Kidney (tissue), 14 donors: ENCODE results near the gene ARHGAP42. TPM values are rescaled to one million over a fixed set of nuclear protein-coding genes. Genes with fewer than 3 reads are reported as not detected.
"Not testable (repeated sequence)": the region's sequence is repeated elsewhere in the genome, so short reads cannot be mapped to it uniquely, and the experiment has no call there.

Experiments used
- DNase-seq, 5 donors: peaks; one replicate each; pipeline ENCODE4 v3.0.0-alpha.2; 2013 to 2020
- FAIRE-seq: peaks from 2 replicates; lab custom pipeline; 2012; peaks lifted over from hg19 to GRCh38; lab: Jason Lieb, UNC
- H3K27ac ChIP-seq, 2 donors: one replicate each; pipeline ENCODE4 v1.7.0; 2013; ENCODE audit warnings: low read depth in 2 of 2, low read length in 2 of 2, inconsistent platforms in 1 of 2
- H3K27me3 ChIP-seq: one replicate; pipeline ENCODE4 v1.7.1; 2013; ENCODE audit warnings: low read length, inconsistent platforms; ENCODE audit not compliant: control insufficient read depth, insufficient read depth
- H3K36me3 ChIP-seq, 3 donors: one replicate each; pipeline versions ENCODE4 v1.7.0 to v1.7.1; 2013; ENCODE audit warnings: low read length in 3 of 3, control low read depth in 1 of 3, inconsistent platforms in 1 of 3; ENCODE audit not compliant: insufficient read depth in 3 of 3, control insufficient read depth in 2 of 3
- H3K4me1 ChIP-seq, 3 donors: one replicate each; pipeline versions ENCODE4 v1.7.0 to v1.7.1; 2013; ENCODE audit warnings: low read length in 3 of 3, inconsistent platforms in 1 of 3, low read depth in 1 of 3; ENCODE audit not compliant: control insufficient read depth in 2 of 3, insufficient read depth in 2 of 3
- H3K4me3 ChIP-seq, 3 donors: one replicate each; pipeline versions ENCODE4 v1.7.0 to v1.8.1; 2013; ENCODE audit warnings: low read length in 3 of 3, control low read depth in 1 of 3, inconsistent platforms in 1 of 3
- H3K9ac ChIP-seq, 3 donors: one replicate each; pipeline versions ENCODE4 v1.7.0 to v1.7.1; 2013; ENCODE audit warnings: low read length in 3 of 3, control low read depth in 1 of 3, inconsistent platforms in 1 of 3
- H3K9me3 ChIP-seq, 3 donors: one replicate each; pipeline versions ENCODE4 v1.7.0 to v1.7.1; 2013; ENCODE audit warnings: low read length in 3 of 3, control low read depth in 1 of 3, inconsistent platforms in 1 of 3; ENCODE audit not compliant: control insufficient read depth in 2 of 3, insufficient read depth in 1 of 3
- CTCF ChIP-seq: IDR thresholded peaks from 3 replicates; pipeline ENCODE4 v1.5.1; 2012; ENCODE audit warnings: mild to moderate bottlenecking, moderate library complexity, borderline replicate concordance; ENCODE audit not compliant: insufficient read depth; ENCODE audit errors: extremely low read depth
- intact Hi-C: fragments of 100-400 bp; cut with DNase I; formaldehyde crosslinking; loops from one replicate; pipeline ENCODE4 v1.11.1; 2022
- polyA plus RNA-seq: library from polyadenylated mRNA; stranded (reverse); fragments of 350-450 nt; fragmentation: Illumina TruSeq; extraction: RNeasy Lipid Tissue Mini Kit (QIAGEN cat#74804); gene quantifications from one replicate; pipeline ENCODE4 v1.2.3, GENCODE V29; 2014; ENCODE audit warnings: low read depth, low replicate concordance; ENCODE audit not compliant: insufficient read depth
- total RNA-seq: library from RNA; stranded (reverse); fragmentation: NEBNext Ultra II Directional; extraction: Animal tissue kit (Norgen Biotek cat#: 25700); gene quantifications from one replicate; pipeline ENCODE4 v1.2.1, GENCODE V29; 2021
- donor health status: control.
- donor health status: control.
- donor health status: control.
- donor health status: control.
- donor health status: control.
- donor health status: DM: yes; HTN: yes; CAD: no.
- donor health status: Normal renal cell carcinoma (clear cell type).

Gene ARHGAP42
- total and polyA plus RNA-seq, 2 donors from 2014 or later = 4.2 to 18.9 TPM

DNA sequence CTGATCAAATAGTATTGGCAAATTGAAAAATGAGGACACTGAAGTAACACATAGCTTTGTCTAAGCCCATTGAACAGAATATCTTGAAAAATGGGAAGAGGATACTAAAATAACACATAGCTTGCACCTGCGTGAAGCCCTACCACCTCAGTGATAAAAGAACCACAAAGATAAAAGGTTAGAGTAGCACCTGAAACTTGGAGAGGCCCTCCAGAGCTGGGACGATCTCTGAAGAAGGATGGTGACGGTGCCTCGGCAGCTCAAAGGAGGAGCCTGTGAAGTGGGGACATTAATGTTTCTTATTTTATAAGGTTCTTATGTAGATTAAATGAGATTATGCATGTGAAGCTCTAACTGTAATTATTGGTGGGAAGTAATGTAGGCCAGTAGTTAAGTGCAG, 23.1 kb upstream of the ARHGAP42 start:
- no peak for DNase-seq
- H3K4me3 ChIP-seq = no peak overlapping the region
- no peaks in the 10 kb centered on the region for H3K4me1 ChIP-seq
- H3K27me3 ChIP-seq = no peaks in the 10 kb centered on the region
- no peak overlapping the region for H3K9ac ChIP-seq
- TF ChIP-seq CTCF = no peak
- no peaks in the 10 kb centered on the region for H3K36me3 ChIP-seq
- H3K27ac ChIP-seq = no peak overlapping the region
- no peak for FAIRE-seq
- H3K9me3 ChIP-seq = no peaks in the 10 kb centered on the region
- intact Hi-C loops = no loop called here

DNA sequence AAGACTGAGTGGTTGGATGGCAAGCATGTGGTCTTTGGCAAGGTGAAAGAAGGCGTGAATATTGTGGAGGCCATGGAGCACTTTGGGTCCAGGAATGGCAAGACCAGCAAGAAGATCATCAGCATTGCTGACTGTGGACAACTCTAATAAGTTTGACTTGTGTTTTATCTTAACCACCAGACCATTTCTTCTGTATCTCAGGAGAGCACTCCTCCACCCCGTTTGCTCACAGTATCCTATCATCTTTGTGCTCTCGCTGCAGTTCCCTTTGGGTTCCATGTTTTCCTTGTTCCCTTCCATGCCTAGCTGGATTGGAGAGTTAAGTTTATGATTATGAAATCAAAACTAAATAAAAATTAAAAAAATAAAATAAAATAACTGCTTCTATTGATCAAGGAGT, 20.3 kb upstream of the ARHGAP42 start:
- DNase-seq, H3K27me3 ChIP-seq, H3K9ac ChIP-seq, FAIRE-seq, H3K9me3 ChIP-seq, intact Hi-C loops, H3K27ac ChIP-seq, H3K36me3 ChIP-seq, H3K4me1 ChIP-seq, H3K4me3 ChIP-seq: not testable (repeated sequence)

DNA sequence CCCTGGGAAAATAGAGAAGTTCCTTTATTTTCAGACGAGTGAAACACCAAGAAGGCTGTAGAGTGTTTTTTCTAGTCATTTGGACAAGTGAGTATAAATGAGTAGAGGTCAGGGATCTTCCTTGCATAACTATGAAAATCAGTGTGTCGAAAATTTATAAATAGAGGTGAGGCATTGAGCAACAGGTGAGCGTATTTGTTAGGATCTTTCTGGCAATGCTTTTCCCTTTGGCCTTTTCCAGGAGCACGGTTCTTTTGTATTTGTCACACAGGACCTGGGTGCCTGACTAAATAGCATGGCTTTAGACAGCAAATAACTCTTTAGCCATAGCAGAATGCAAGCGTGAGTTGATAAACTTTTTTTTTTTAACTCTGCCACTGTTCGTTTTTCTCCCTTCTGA, 19.6 kb upstream of the ARHGAP42 start:
- Histone ChIP-seq H3K9me3 (no peaks in the 10 kb centered on the region), H3K4me1 (peaks cover 0 to under 1% (median 0%) of the 10 kb centered on the region in 3 donors), H3K27ac (no peak overlapping the region), H3K9ac (no peak overlapping the region), H3K36me3 (no peaks in the 10 kb centered on the region), H3K4me3 (no peak overlapping the region), H3K27me3 (no peaks in the 10 kb centered on the region)
- intact Hi-C loops = no loop called here
- FAIRE-seq (no peak), DNase-seq (no peak)
- no peak for TF ChIP-seq CTCF

- no peaks in the 10 kb centered on the region for H3K27me3 ChIP-seq
- no peak overlapping the region for H3K9ac ChIP-seq
- no peak overlapping the region for H3K27ac ChIP-seq
- H3K4me1 ChIP-seq = peaks cover 0 to 8% (median 0%) of the 10 kb centered on the region in 3 donors
- H3K9me3 ChIP-seq = no peaks in the 10 kb centered on the region
- TF ChIP-seq CTCF = no peak
- DNase-seq (no peak), FAIRE-seq (no peak)
- no peaks in the 10 kb centered on the region for H3K36me3 ChIP-seq
- H3K4me3 ChIP-seq = no peak overlapping the region
- intact Hi-C loops = no loop called here
Measured at GRCh38 chr11:100670140-100670539, 16.9 kb upstream of the ARHGAP42 start.
